Gastrocnemius medialis (tissue), 4 donors: ENCODE results near the gene ST6GAL2.

Source experiments
- POLR2A ChIP-seq, 2 donors: fragments of 450-650 bp; IDR thresholded peaks; one replicate each; pipeline ENCODE4 v1.6.1; 2017; ENCODE audit warnings: antibody characterized with exemption in 2 of 2, mild to moderate bottlenecking in 2 of 2, moderate library complexity in 2 of 2
- TF ChIP-seq, protein P1 (sequence below), 5 experiments: fragments of 450-650 bp in 3 of 5; fragments of 200-600 bp in 2 of 5; sonication (generic) in 2 of 5; IDR thresholded peaks in 4 of 5; conservative IDR thresholded peaks in 1 of 5; 1 replicate in 4 of 5; 2 replicates in 1 of 5; pipeline ENCODE4 v1.5.1; 2016 to 2019; ENCODE audit warnings: antibody characterized with exemption in 5 of 5, mild to moderate bottlenecking in 3 of 5, moderate library complexity in 3 of 5

DNA sequence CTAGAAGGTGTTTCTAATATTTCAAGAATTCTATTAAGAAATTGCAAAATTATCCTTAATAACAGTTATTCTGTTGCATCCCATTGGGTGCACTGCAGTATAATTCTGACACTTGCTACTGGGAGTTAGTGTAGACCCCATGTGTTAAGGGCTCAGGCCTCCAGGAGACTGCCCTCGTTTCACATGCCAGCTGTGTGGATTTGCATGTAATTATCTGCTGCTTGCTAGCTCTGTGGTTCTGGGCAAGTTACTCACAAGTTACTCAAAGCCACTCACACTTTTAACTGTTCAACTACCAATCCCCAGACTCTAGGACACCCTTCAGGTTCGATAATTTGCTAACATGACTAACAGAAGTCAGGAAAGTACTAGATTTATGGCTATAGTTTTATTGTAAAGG lies 38.6 kb downstream of the ST6GAL2 start:
- TF ChIP-seq, protein P1, sequence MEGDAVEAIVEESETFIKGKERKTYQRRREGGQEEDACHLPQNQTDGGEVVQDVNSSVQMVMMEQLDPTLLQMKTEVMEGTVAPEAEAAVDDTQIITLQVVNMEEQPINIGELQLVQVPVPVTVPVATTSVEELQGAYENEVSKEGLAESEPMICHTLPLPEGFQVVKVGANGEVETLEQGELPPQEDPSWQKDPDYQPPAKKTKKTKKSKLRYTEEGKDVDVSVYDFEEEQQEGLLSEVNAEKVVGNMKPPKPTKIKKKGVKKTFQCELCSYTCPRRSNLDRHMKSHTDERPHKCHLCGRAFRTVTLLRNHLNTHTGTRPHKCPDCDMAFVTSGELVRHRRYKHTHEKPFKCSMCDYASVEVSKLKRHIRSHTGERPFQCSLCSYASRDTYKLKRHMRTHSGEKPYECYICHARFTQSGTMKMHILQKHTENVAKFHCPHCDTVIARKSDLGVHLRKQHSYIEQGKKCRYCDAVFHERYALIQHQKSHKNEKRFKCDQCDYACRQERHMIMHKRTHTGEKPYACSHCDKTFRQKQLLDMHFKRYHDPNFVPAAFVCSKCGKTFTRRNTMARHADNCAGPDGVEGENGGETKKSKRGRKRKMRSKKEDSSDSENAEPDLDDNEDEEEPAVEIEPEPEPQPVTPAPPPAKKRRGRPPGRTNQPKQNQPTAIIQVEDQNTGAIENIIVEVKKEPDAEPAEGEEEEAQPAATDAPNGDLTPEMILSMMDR (IDR thresholded peaks at IDR 0.05 in 4 of 5, conservative IDR thresholded peaks at IDR 0.05 in 1 of 5), result no peak
- TF ChIP-seq POLR2A (IDR thresholded peaks at IDR 0.05), result no peak
